Right lobe of liver (tissue), 4 donors: Measurements from ENCODE around the gene ARHGAP25.

Experiments used
- CTCF ChIP-seq, 4 donors: fragments of 200-600 bp in 3 of 4; fragments of 450-650 bp in 1 of 4; IDR thresholded peaks; one replicate each; pipeline versions ENCODE4 v1.5.1 to v1.8.0; 2016 to 2022; ENCODE audit warnings: antibody characterized with exemption in 4 of 4, mild to moderate bottlenecking in 2 of 4
- POLR2A ChIP-seq: fragments of 450-650 bp; IDR thresholded peaks from one replicate; pipeline ENCODE4 v1.6.1; 2017; ENCODE audit warnings: antibody characterized with exemption, mild to moderate bottlenecking
- donor health status: DM: no; HTN: no; CAD: no.
- donor health status: DM: no; HTN: no; CAD: no.
- donor health status: DM: no; HTN: yes; CAD: no.

GRCh38 chr2:68769586-68770270 is 35.1 kb downstream of the ARHGAP25 start:
- no peak for TF ChIP-seq POLR2A
- no peak for TF ChIP-seq CTCF (IDR thresholded peaks at IDR 0.05)
